ENCODE results near the gene KIF16B. TPM values are rescaled to one million over a fixed set of nuclear protein-coding genes. Genes with fewer than 3 reads are reported as not detected.

Gene KIF16B
- total RNA-seq, 1 experiment from 2014 or later = 7.0 TPM

- Histone ChIP-seq H3K4me2 (ENCODE audit: low read length) (no peak overlapping the region), H3K4me3 (replicated peaks in 1 of 2; ENCODE audit: low read depth in 1 of 2, low read length in 2 of 2) (no peak overlapping the region), H3K27ac (ENCODE audit: low read depth, low read length) (no peak overlapping the region), H3K9ac (ENCODE audit: low read length) (no peak overlapping the region), H3K9me2 (ENCODE audit: insufficient read depth) (no peaks in the 10 kb centered on the region), H3K27me3 (ENCODE audit: insufficient read depth, low read length) (no peaks in the 10 kb centered on the region), H3K79me2 (ENCODE audit: insufficient read depth, low read length) (no peaks in the 10 kb centered on the region), H2AFZ (ENCODE audit: low read depth, low read length, poor library complexity, severe bottlenecking) (no peak overlapping the region), H3K4me1 (ENCODE audit: control insufficient read depth in 1 of 2, insufficient read depth in 2 of 2, low read length in 2 of 2) (no peaks in the 10 kb centered on the region; a peak in 1 of 4 replicates), H3K9me3 (ENCODE audit: control insufficient read depth in 1 of 2, insufficient read depth in 1 of 2, low read depth in 1 of 2, low read length in 2 of 2) (no peaks in the 10 kb centered on the region), H4K20me1 (ENCODE audit: insufficient read depth) (no peaks in the 10 kb centered on the region), H3K36me3 (ENCODE audit: control insufficient read depth in 1 of 2, insufficient read depth in 2 of 2, low read length in 2 of 2) (no peaks in the 10 kb centered on the region)
- POLR2A ChIA-PET = interaction anchor here (1.0 kb wide), 1 partner anchor 20 kb away, joined by 3 read pairs; no protein-coding TSS in a partner anchor
- RAD21 ChIA-PET (ENCODE audit: low non-redundant PET in 1 of 2, low total read pairs in 2 of 2, uncharacterized antibody in 2 of 2, unreplicated experiment in 2 of 2) = no interaction called here
- TF ChIP-seq SIN3A (IDR thresholded peaks at IDR 0.05; ENCODE audit: low read depth) (no peak), SRF (IDR thresholded peaks at IDR 0.05; ENCODE audit: low read depth) (no peak), POLR2AphosphoS5 (IDR thresholded peaks at IDR 0.05; ENCODE audit: low read depth, low read length) (no peak), EZH2phosphoT487 (IDR thresholded peaks at IDR 0.05; ENCODE audit: borderline replicate concordance) (no peak), ELF1 (IDR thresholded peaks at IDR 0.05; ENCODE audit: borderline replicate concordance, low read depth) (no peak), POLR2A (IDR thresholded peaks at IDR 0.05; ENCODE audit: borderline replicate concordance, extremely low read depth, insufficient read depth, insufficient read length) (no peak), TCF7L2 (IDR thresholded peaks at IDR 0.05; ENCODE audit: borderline replicate concordance, extremely low read depth, insufficient read depth, insufficient read length) (no peak)
- ATAC-seq = no peak
- CTCF ChIA-PET = no interaction called here
- intact Hi-C loops (cut with micrococcal nuclease) = no loop called here
- BruUV-seq (replicated peaks) = no TSS peak
- DNase-seq (ENCODE audit: low read depth, low spot score) = no peak
Observed at GRCh38 chr20:16580620-16581019, 7.4 kb upstream of the KIF16B start.

- no peak overlapping the region for H3K27ac ChIP-seq (ENCODE audit: low read depth, low read length)
- RAD21 ChIA-PET (ENCODE audit: low non-redundant PET in 1 of 2, low total read pairs in 2 of 2, uncharacterized antibody in 2 of 2, unreplicated experiment in 2 of 2) = no interaction called here
- no peak overlapping the region for H2AFZ ChIP-seq (ENCODE audit: low read depth, low read length, poor library complexity, severe bottlenecking)
- no TSS peak for BruUV-seq (replicated peaks)
- DNase-seq (ENCODE audit: low read depth, low spot score) (no peak), ATAC-seq (no peak)
- no peaks in the 10 kb centered on the region for H3K36me3 ChIP-seq (ENCODE audit: control insufficient read depth in 1 of 2, insufficient read depth in 2 of 2, low read length in 2 of 2)
- no peak overlapping the region for H3K4me3 ChIP-seq (replicated peaks in 1 of 2; ENCODE audit: low read depth in 1 of 2, low read length in 2 of 2)
- H3K27me3 ChIP-seq (ENCODE audit: insufficient read depth, low read length) = no peaks in the 10 kb centered on the region
- no peaks in the 10 kb centered on the region for H4K20me1 ChIP-seq (ENCODE audit: insufficient read depth)
- POLR2A ChIA-PET = interaction anchor here (1.0 kb wide), 1 partner anchor 20 kb away, joined by 3 read pairs; no protein-coding TSS in a partner anchor
- no peaks in the 10 kb centered on the region for H3K9me2 ChIP-seq (ENCODE audit: insufficient read depth)
- no peaks in the 10 kb centered on the region for H3K79me2 ChIP-seq (ENCODE audit: insufficient read depth, low read length)
- TF ChIP-seq MAX (IDR thresholded peaks at IDR 0.05) = no peak
- H3K4me1 ChIP-seq (ENCODE audit: control insufficient read depth in 1 of 2, insufficient read depth in 2 of 2, low read length in 2 of 2) = peaks cover 3 to 5% of the 10 kb centered on the region in 2 experiments; a peak in 3 of 4 replicates
- no peaks in the 10 kb centered on the region for H3K9me3 ChIP-seq (ENCODE audit: control insufficient read depth in 1 of 2, insufficient read depth in 1 of 2, low read depth in 1 of 2, low read length in 2 of 2)
- intact Hi-C loops (cut with micrococcal nuclease) = no loop called here
- CTCF ChIA-PET = no interaction called here
- no peak overlapping the region for H3K4me2 ChIP-seq (ENCODE audit: low read length)
- no peak overlapping the region for H3K9ac ChIP-seq (ENCODE audit: low read length)
Observed at GRCh38 chr20:16580147-16580546, 6.9 kb upstream of the KIF16B start.
